ENCODE data around the gene ADCY2.
"Not testable (repeated sequence)": the region's sequence is repeated elsewhere in the genome, so short reads cannot be mapped to it uniquely, and the experiment has no call there.

Gene ADCY2

GRCh38 chr5:7396713-7397454 lies 946 bp downstream of the ADCY2 start:
- no peak for DNase-seq (ENCODE audit: low read depth)

DNA sequence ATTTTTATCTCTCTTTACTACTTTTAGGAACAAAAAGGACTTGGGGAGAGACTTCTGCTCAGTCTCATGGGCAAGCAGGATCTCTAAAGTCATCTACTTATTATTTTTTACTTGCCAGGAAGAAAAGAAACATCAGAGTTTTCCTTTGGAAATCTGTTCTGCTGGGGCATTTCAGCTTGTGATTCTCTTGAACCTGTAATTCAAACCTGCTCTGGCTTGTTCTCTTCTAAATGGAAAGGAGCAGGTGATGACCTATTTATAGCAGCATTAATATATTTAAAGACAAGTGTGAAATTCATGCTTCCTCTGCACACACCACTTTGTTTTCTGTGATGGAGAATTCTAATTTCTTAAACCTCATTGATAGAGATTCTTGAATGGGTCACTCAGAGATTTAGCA lies 2.0 kb downstream of the ADCY2 start:
- no peak for DNase-seq (ENCODE audit: low read depth)

GRCh38 chr5:7398596-7399280 lies 2.8 kb downstream of the ADCY2 start:
- DNase-seq (ENCODE audit: low read depth): no peak

- no peak for DNase-seq (ENCODE audit: low read depth)
Measured at GRCh38 chr5:7405277-7405676, 9.3 kb downstream of the ADCY2 start.

DNA sequence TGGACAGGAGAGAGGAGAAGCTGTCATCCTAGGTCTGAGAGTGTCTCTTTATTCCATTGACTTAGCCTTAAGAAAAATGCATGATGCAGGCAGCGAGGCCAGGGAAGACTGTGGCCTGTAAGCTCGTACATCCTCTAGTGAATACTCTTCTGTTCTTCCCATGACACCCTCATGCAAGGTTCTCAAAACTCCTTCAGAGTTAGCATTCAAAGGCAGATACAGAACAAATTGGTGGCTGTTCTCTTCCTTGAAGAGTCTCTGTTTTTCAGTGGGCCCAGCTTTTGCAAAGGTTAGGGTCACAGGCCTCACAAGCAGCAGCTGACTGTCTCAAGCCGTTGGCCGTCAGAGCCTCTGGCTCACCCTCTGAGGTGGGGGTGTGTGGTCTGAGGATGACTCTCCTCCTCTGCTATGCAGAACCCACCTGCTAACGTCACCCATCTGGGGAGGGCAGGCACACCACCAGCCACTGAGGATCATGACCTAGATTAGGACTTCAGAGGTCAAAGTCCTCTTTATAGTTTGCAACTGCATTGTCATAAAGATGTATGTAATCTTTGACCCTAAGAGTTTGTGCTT lies 15.1 kb downstream of the ADCY2 start:
- no peak for DNase-seq (ENCODE audit: low read depth)

- no peak for DNase-seq (ENCODE audit: low read depth)
Measured at GRCh38 chr5:7412409-7412808, 16.5 kb downstream of the ADCY2 start.

- no peak for DNase-seq (ENCODE audit: low read depth)
Measured at GRCh38 chr5:7415123-7415522, 19.2 kb downstream of the ADCY2 start.

DNA sequence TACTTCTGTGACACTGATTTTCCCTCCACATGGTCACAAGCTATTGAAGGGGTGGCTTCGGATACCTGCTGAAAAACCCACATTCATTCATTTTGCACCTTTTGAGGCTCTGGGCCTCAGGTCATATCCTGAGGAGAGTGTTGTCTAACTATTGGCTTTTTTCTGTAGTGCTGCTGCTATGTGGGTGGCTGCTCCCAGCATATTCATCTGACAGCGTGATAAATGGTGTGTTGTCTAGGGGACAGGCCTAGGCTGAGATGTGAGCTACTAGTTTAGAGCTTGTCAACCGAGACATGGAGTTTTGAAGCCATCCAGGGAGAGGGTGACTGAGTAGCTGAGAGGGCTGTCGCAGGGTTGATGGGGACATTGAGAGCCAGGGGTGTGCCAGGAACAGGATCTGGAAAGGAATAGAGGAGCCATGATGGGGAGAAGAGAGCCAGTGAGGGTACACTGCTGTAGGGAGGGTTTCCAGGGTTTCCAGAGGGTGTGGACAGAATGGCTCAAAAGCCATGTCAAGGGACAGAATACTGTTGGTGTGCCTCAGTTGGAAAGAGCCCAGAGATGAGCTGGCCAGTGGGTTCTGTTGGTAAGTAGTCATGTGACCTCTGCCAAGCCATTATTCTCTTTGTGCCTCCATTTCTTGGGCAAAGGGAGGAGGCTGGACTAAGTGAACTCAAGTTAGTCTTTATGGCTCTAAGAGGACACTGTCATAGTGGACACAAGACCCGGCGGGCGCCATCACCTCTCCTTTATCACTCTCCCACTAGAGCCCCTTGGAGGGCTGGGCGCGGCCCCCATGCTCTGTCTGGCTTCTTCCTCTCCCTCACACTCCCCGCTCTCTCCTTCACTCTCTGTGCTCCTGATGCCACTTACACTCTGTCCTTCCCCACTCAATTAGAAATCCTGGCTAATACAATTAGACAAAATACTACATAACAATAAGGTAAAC lies 19.9 kb downstream of the ADCY2 start:
- DNase-seq (ENCODE audit: low read depth): no peak

GRCh38 chr5:7418276-7418675 lies 22.3 kb downstream of the ADCY2 start:
- no peak for DNase-seq (ENCODE audit: low read depth)

DNA sequence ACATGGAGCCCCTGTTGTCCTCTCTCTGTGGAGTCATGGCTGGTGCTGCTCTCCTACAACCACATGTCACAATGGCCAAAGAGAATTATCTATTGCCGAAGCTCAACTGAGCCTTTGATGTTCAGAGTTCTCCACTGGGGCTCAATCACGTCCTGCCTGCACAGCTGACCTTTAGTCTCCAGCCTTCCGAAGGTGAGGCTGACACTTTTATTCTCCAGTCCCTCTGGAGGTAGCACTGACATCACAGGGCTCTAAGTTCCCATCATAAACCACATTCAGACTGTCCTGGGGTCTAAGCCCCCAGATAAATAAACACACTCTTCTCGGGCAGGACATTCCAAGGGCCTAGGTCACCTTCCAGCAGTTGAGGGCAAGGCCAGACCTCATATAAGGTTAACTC lies 23.4 kb downstream of the ADCY2 start:
- no peak for DNase-seq (ENCODE audit: low read depth)

- DNase-seq (ENCODE audit: low read depth): no peak
Measured at GRCh38 chr5:7419846-7420245, 23.9 kb downstream of the ADCY2 start.

DNA sequence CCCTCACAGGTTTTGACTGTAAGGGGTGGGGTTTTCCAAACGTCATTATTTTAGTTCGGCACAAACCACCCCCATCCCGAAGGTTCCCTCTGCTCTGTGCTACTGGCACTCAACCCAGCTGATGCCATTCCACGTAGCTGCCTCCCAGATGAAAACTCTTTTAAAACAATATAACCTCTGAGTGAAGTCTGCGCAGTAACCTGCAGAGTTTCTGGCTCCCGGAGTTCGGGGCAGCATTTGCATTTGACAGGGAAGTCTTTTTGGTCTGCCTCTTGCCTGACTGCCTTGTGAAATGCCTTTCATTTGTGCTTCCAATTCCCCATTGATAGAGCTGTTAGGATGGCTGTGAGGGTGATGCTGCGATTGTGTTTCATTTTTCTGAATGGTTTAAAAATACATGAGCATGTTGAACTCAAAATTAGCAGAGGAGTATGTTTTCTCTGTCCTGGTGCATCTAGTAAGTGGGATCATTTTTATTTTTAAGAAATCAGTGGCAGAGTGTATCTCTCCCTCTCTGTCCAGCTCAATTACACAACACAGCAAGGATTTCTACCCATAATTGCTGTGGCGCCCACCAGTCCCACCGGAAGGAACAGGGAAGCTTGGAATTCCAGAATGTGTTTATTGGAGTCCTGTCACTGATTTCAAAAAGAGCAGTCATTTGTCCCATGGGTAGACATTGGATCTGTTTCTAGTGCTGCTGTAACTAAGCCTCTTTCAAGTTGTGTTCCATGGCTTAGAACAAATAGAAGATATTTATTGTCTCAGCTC lies 24.8 kb downstream of the ADCY2 start:
- no peak for DNase-seq (ENCODE audit: low read depth)

- no peak for DNase-seq (ENCODE audit: low read depth)
Measured at GRCh38 chr5:7422316-7423106, 26.6 kb downstream of the ADCY2 start.

DNA sequence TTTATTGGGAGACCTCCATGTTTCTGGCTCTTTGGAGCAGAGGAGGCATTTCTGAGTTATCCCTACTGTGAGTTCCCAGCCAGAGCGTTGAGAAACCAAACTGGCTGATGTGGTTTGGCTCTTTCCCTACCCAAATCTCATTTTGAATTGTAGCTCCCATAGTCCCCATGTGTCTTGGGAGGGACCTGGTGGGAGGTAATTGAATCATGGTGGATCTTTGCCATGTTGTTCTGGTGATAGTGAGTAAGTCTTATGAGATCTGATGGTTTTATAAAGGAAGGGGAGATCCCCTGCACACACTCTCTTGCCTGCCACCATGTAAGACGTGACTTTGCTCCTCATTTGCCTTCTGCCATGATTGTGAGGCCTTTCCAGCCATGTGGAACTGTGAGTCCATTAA lies 27.3 kb downstream of the ADCY2 start:
- DNase-seq (ENCODE audit: low read depth): not testable (repeated sequence)

DNA sequence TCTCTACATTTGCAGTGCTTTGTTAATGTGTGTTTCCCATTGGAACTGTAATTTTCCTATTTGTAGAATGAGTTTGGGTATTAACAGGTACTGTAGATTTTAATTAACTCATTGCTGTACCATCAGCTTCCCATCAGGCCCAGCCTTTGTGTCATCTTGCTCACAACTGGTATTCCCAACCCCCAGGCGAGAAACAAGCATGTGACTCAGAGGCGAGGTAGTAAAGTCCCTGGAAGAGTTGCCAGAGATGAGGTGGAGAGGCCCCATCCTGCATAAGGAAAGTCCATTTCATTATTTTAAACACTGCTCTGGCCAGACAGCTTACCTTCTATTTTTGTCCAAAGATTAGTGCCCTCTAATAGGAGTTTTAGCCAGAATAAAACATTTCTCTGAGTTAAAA lies 29.9 kb downstream of the ADCY2 start:
- DNase-seq (ENCODE audit: low read depth): no peak

- DNase-seq (ENCODE audit: low read depth): no peak
Measured at GRCh38 chr5:7426284-7426683, 30.3 kb downstream of the ADCY2 start.

DNA sequence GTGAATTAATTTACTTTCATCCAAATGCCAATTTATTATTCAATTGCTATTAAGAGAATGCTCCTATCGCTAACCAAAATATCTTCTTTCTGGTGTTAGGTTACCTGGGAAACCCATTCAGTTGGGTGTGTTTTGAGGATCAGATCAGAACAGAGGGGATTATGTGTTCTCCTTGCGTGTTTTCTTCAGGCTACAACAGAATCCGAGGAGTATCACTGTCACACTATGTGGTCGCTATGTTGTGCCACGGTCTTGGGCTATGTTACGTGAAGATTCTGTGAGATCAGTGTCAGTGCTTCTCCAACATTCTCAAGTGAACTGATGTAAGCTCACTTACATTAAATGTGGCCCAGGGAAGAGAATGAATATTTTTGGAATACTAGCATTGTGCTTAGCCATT lies 39.0 kb downstream of the ADCY2 start:
- no peak for DNase-seq (ENCODE audit: low read depth)

GRCh38 chr5:7435503-7435902 lies 39.6 kb downstream of the ADCY2 start:
- DNase-seq (ENCODE audit: low read depth): no peak

- no peak for DNase-seq (ENCODE audit: low read depth)
Measured at GRCh38 chr5:7436521-7436920, 40.6 kb downstream of the ADCY2 start.

GRCh38 chr5:7437836-7438235 lies 41.9 kb downstream of the ADCY2 start:
- no peak for DNase-seq (ENCODE audit: low read depth)

DNA sequence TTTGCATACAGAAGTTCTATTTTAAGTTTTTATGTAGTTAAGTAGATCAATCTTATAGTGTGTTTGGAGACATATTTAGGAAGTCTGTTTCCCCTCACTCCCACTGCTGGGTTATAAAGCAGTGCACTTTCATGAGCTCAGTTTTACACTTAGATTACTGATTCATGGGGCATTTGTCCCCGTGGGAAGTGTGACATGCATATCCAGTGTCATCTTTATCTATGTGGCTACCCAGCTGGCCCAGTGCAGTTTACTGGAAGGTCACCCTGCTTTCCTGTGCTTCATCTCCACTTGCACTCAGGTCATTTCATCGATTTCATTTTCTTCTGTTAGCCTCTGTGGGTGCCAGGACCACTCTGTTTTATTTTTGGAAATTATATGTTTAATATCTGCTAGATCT lies 49.1 kb downstream of the ADCY2 start:
- no peak for DNase-seq (ENCODE audit: low read depth)
